Islet of Langerhans (tissue), 1 donor: ENCODE results near the gene SEPHS2.
"Not testable (repeated sequence)": the region's sequence is repeated elsewhere in the genome, so short reads cannot be mapped to it uniquely, and the experiment has no call there.

Source experiments
- FAIRE-seq: peaks from one replicate; lab custom pipeline; 2011; peaks lifted over from hg19 to GRCh38; lab: Jason Lieb, UNC

SEPHS2 gene

DNA sequence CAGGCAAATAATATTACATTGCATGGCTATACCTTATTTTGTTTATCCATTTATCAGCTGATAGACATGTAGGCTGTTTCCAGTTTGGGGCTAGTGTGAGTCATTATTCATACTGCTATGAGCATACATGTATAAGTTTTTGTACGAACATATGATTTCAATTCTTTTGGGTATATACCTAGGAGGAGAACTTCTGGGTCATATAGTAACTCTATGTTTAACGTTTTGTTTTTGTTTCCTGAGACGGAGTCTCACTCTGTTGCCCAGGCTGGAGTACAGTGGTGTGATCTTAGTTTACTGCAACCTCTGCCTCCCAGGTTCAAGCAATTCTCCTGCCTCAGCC lies 24.5 kb upstream of the SEPHS2 start:
- FAIRE-seq = no peak

DNA sequence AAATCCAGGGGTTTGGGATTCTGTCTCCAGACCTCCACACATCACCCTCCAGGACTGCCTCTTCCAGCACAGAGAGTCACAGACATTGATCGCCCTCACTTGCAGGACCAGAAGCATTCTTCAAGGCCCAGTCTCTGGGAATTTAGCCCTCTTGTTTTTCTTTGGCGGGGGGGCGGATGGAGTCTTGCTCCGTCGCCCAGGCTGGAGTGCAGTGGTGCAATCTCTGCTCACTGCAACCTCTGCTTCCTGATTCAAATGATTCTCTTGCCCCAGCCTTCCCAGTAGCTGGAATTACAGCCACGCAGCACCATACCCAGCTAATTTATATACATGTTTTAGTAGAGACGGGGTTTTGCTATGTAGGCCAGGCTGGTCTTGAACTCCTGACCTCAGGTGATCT lies 18.4 kb upstream of the SEPHS2 start:
- no peak for FAIRE-seq

GRCh38 chr16:30461426-30461825 lies 15.8 kb upstream of the SEPHS2 start:
- FAIRE-seq = not testable (repeated sequence)

GRCh38 chr16:30459456-30459855 lies 13.8 kb upstream of the SEPHS2 start:
- FAIRE-seq = no peak

DNA sequence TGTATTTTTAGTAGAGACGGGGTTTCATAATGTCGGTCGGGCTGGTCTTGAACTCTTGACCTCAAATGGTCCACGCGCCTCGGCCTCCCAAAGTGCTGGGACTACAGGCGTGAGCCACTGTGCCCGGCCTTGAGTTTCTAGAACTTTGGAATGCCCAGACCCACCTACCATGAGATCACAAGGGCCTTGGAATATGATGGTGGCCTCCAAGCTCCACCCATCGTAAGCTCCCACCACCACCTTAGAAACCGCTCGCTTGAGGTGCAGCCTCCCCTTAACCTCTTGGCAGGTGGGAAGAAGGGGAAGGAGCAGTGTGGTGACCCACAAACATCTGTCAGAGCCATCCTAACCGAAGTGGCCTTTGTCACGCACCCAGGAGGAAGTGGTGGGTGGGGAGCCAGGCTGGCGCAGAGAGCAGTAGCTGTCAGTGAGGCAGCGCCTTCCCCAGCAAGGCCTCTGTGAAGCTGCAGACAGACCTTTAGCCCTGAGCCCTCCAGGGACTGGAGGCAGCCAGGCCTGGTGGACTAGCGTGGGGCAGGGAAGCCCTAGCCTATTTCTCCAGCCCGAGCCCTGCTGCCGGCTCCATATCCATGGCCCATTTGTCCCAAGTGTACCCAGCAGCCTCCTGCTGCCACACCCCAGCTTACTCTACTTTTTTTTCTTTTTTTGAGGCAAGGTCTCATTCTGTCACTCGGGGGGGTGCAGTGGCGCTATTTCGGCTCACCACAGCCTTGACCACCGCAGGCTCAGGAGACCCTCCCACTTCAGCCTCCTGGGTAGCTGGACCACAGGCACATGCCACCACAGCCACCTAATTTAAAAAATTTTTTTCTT lies 13.1 kb upstream of the SEPHS2 start:
- FAIRE-seq = no peak

DNA sequence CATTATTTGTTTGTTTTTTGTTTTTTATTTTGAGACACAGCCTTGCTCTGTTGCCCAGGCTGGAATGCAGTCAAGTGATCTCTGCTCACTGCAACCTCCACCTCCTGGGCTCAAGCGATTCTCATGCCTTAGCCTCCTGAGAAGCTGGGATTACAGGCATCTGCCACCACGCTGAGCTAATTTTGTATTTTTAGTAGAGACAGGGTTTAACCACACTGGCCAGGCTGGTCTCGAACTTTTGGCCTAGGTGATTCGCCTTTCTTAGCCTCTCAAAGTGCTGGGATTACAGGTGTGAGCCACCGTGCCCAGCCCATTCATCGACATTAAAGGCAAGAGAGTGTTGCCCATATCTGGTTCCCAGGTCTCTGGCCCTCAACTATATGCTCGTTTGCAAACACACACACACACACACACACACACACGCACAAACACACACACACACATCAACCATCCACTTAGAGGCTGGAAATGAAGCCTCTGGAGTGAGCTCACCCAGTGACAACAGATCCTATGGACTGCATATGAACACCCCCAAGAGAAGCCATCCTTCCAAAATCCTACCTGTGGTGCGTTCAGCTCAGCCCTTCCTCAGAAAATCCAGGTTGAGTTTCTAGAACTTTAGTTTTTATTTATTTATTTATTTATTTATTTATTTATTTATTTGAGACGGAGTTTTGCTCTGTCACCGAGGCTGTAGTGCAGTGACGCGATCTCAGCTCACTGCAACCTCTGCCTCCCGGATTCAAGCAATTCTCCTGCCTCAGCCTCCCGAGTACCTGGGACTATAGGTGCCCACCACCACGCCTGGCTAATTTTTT lies 12.3 kb upstream of the SEPHS2 start:
- FAIRE-seq = no peak

GRCh38 chr16:30457256-30457655 lies 11.6 kb upstream of the SEPHS2 start:
- no peak for FAIRE-seq

DNA sequence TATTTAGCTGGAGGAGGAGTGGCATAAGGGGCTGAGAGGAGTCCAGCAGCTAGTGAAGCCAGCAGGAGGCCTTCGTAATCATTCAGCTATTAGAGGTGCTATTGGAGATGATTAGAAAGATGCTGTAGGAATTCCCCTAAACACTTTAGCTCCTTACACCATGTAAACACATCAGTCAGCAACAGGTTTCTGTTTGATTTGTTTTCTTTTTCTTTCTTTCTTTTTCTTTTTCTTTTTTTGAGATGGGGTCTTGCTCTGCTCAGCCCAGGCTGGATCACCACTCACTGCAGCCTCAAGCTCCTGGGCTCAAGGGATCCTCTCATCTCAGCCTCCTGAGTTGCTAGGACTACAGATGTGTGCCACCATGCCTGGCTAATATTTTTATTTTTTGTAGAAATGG lies 10.6 kb upstream of the SEPHS2 start:
- FAIRE-seq = no peak

DNA sequence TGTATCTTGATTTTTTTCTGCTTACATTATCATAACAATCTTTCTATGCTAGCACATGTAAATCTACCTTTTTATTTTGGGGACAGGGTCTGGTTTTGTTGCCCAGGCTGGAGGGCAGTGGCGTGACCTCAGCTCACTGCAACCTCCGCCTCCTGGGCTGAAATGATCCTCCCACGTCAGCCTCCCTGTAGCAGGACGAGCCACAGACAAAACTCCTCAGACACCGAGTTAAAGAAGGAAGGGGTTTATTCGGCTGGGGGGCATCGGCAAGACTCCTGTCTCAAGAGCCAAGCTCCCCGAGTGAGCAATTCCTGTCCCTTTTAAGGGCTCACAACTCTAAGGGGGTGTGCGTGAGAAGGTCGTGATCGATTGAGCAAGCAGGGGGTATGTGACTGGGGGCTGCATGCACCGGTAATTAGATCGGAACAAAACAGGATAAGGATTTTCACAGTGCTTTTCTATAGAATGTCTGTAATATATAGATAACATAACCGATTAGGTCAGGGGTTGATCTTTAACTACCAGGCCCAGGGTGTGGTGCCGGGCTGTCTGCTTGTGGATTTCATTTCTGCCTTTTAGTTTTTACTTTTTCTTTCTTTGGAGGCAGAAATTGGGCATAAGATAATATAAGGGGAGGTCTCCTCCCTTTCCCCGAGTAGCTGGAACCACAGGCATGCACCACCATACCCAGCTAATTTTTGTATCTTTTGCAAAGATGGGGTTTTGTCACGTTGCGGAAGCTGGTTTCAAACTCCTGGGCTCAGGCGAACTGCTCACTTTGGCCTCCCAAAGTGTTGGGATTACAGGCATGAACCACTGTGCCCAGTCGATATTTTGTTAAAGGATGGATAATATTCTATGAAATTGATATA lies 7.3 kb upstream of the SEPHS2 start:
- not testable (repeated sequence) for FAIRE-seq

DNA sequence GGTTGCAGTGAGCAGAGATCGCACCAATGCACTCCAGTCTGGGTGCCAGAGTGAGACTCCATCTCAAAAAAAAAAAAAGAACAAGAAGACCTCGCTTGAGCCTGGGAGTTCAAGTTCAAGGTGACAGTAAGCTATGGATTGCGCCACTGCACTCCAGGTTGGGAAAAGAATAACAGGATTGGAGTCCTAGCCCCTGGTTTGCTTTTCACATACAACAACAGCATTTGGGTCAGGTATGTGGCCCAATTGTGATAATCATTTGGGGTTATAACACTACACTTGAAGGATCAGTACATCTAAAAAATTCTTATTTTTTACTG lies 3.4 kb upstream of the SEPHS2 start:
- no peak for FAIRE-seq

DNA sequence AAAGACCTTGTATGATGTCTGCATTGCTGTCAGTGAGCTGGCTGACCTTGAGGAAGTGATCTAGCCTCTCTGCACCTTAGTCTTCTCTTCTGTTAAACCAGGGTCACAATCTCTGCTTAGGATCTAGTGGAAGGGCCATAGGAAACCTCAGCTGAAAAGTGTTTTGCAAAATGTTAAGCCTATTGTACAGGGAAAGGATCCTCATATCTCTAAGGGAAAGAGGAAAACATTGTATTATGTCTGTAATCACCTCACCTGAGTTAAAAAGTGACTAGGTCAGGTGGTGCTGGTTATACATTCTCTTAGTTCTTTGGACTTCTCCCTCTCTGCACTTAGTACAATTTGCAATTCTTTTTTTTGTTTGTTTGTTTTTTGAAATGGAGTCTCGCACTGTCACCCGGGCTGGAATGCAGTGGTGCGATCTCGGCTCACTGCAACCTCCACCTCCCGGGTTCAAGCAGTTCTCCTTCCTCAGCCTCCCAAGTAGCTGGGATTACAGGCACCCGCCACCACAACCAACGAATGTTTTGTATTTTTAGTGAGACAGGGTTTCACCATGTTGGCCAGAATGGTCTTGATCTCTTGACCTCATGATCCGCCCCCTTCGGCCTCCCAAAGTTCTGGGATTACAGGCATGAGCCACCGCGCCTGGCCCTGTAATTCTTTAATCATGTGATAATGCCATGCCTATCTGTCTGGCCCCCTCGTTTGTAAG lies 2.0 kb upstream of the SEPHS2 start:
- no peak for FAIRE-seq

GRCh38 chr16:30446203-30446595 lies 525 bp upstream of the SEPHS2 start:
- FAIRE-seq = no peak

DNA sequence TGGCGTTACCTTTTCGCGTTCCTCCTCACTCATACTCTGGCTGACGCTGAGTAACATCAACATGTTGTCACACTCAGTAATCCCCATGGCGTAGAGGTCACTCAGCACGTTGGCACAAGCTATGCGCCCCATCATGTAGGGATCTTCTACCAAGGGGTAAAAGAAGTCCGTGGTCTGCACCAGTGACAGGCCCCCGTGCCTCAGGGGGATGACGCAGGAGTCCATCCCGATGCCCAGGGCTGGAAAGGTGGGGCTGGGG lies 596 bp downstream of the SEPHS2 start:
- no peak for FAIRE-seq

- no peak for FAIRE-seq
Observed at GRCh38 chr16:30444231-30445148, 1.2 kb downstream of the SEPHS2 start.

GRCh38 chr16:30443631-30444030 lies 2.0 kb downstream of the SEPHS2 start:
- no peak for FAIRE-seq

- FAIRE-seq = no peak
Observed at GRCh38 chr16:30439720-30440348, 5.8 kb downstream of the SEPHS2 start.

GRCh38 chr16:30438835-30439234 lies 6.8 kb downstream of the SEPHS2 start:
- FAIRE-seq = no peak

DNA sequence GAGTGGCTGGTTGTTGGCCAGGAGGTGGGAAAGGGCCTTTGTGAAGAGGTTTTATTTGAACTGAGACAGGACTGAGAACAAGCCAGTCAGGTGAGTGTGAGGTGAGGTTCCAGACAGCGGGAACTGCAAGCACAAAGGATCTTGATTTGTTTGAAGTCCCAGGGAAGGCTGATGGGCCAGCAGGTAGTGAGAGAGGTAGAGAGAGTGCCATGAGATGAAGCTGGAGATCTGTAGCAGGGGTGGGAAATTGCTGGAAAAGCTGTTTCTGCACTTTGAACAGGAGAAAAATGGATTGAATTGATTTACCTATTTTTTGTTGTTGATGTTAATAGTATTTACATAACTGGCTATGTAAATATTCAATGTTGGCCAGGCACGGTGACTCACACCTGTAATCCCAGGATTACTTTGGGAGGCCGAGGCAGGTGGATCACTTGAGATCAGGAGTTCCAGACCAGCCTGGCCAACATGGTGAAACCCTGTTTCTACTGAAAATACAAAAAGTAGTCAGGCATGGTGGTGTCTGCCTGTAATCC lies 8.1 kb downstream of the SEPHS2 start:
- no peak for FAIRE-seq

- no peak for FAIRE-seq
Observed at GRCh38 chr16:30434852-30435251, 10.8 kb downstream of the SEPHS2 start.

DNA sequence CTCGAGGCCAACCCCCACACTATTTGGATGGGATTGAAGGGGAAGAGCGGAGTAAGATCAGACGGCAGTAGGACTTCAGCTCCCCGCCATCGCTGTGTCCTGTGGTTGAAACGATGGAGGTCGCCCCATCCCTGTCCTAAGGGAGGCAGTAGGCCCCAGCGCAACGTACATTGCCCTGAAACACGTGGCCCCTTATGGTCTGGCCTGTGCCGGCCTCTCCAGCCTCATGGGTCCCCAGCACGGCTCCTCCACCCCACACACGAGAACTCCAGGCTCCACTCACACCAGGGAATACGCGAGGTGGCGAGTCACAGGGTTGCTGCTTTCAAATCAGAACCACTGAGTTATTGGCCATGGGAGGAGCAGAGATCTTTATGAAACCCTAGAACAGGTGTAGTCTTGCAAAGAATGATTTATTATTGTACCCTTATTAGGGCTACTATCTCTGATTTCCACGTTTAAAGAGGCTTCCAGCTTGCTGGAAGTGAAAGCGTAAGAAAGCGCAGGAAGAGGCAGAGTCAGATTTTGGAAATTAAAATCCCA lies 15.2 kb downstream of the SEPHS2 start:
- FAIRE-seq = no peak
